K562 (cell line): ENCODE data around the gene DDIT3. TPM values are rescaled to one million over a fixed set of nuclear protein-coding genes. Genes with fewer than 3 reads are reported as not detected.
A peak's percentile ranks its signal among the peaks of the same experiment; 100 is the strongest.

Source experiments
- AFF4 ChIP-seq: sonication (generic); formaldehyde crosslinking; IDR thresholded peaks from 2 replicates; pipeline ENCODE4 v1.8.0; 2023; ENCODE audit warnings: mild to moderate bottlenecking, missing genetic modification reagents
- BHLHE40 ChIP-seq: IDR thresholded peaks from 2 replicates; pipeline ENCODE4 v1.6.1; 2011; ENCODE audit warnings: low read length, improper control_type of control experiment
- CHD2 ChIP-seq: IDR thresholded peaks from 2 replicates; pipeline ENCODE4 v1.6.1; 2011; ENCODE audit warnings: low read depth, low read length
- DDX20 ChIP-seq: fragments of 450-650 bp; IDR thresholded peaks from 2 replicates; pipeline ENCODE4 v1.6.1; 2016; ENCODE audit warnings: missing genetic modification characterization, low read depth, mild to moderate bottlenecking, missing compliant biosample characterization, moderate library complexity
- FOSL1 ChIP-seq: fragments of 200-800 bp; sonication (Bioruptor generic); conservative IDR thresholded peaks from 2 replicates; pipeline ENCODE4 v1.6.1; 2016; ENCODE audit warnings: missing genetic modification characterization, missing compliant biosample characterization
- GTF2A2 ChIP-seq: IDR thresholded peaks from 2 replicates; pipeline ENCODE4 v1.6.1; 2016; ENCODE audit warnings: mild to moderate bottlenecking, missing genetic modification characterization, missing compliant biosample characterization
- HDAC6 ChIP-seq: IDR thresholded peaks from 2 replicates; pipeline ENCODE4 v1.6.1; 2012; ENCODE audit warnings: low read depth, mild to moderate bottlenecking, control low read depth, inconsistent platforms, low read length, moderate library complexity
- ILF3 ChIP-seq: fragments of 450-650 bp; IDR thresholded peaks from 2 replicates; pipeline ENCODE4 v1.6.1; 2018; ENCODE audit warnings: antibody characterized with exemption, mild to moderate bottlenecking, moderate library complexity, borderline replicate concordance
- KDM1A ChIP-seq, 2 experiments: fragments of 450-650 bp; IDR thresholded peaks; 2 replicates each; pipeline ENCODE4 v1.6.1; 2016; ENCODE audit warnings: mild to moderate bottlenecking in 2 of 2
- NCOA4 ChIP-seq: fragments of 450-650 bp; IDR thresholded peaks from 2 replicates; pipeline ENCODE4 v1.6.1; 2018; ENCODE audit warnings: mild to moderate bottlenecking; ENCODE audit not compliant: partially characterized antibody
- NR3C1 ChIP-seq: sonication (generic); formaldehyde crosslinking; IDR thresholded peaks from 2 replicates; pipeline ENCODE4 v1.8.1; 2022; ENCODE audit warnings: missing genetic modification reagents
- RBM14 ChIP-seq: fragments of 200-400 bp; formaldehyde crosslinking; IDR thresholded peaks from 2 replicates; pipeline ENCODE4 v1.6.1; 2018; ENCODE audit warnings: low read depth, mild to moderate bottlenecking, low read length, moderate library complexity, borderline replicate concordance; ENCODE audit not compliant: insufficient read depth
- RNF2 ChIP-seq: sonication (generic); IDR thresholded peaks from 2 replicates; pipeline ENCODE4 v1.6.1; 2016
- TCF7 ChIP-seq: sonication (generic); IDR thresholded peaks from 2 replicates; pipeline ENCODE4 v1.6.1; 2016; ENCODE audit warnings: antibody characterized with exemption, borderline replicate concordance
- WHSC1 ChIP-seq: IDR thresholded peaks from one replicate; pipeline ENCODE4 v1.6.1; 2012; ENCODE audit warnings: low read length, control low read depth, inconsistent platforms
- ZNF224 ChIP-seq: sonication (generic); formaldehyde crosslinking; IDR thresholded peaks from 2 replicates; pipeline ENCODE4 v1.8.0; 2022; ENCODE audit warnings: mild to moderate bottlenecking, missing genetic modification reagents
- ZNF766 ChIP-seq: fragments of 200-800 bp; sonication (Bioruptor generic); conservative IDR thresholded peaks from 2 replicates; pipeline ENCODE4 v1.6.1; 2016; ENCODE audit warnings: missing genetic modification characterization, missing compliant biosample characterization
- ZSCAN29 ChIP-seq: fragments of 450-650 bp; IDR thresholded peaks from 2 replicates; pipeline ENCODE4 v1.6.1; 2017
- polyA plus RNA-seq, 8 experiments: library from polyadenylated mRNA; depleted of rRNA in 4 of 8; stranded (reverse) in 5 of 8; unstranded in 3 of 8; fragments of >200 nt; fragmentation: Nextera tagmentation in 2 of 8; fragmentation: Illumina TruSeq in 1 of 8; extraction: Ambion mirVana in 2 of 8; extraction: Trizol in 1 of 8; gene quantifications; 2 replicates each; pipeline versions ENCODE4 v1.2.1 to v1.2.3, GENCODE V29; 2011 to 2014; ENCODE audit warnings: inconsistent platforms in 1 of 8, missing spikeins in 1 of 8
- total RNA-seq, 7 experiments: library from RNA; depleted of rRNA in 6 of 7; stranded (reverse); fragments of >200 nt in 6 of 7; fragmentation: Illumina TruSeq in 2 of 7; extraction: Trizol in 2 of 7; gene quantifications; 2 replicates each; pipeline versions ENCODE4 v1.2.1 to v1.2.3, GENCODE V29; 2011 to 2021; ENCODE audit warnings: low replicate concordance in 1 of 7
- TF ChIP-seq, protein P1 (sequence below): fragments of 450-650 bp; formaldehyde crosslinking; IDR thresholded peaks from 2 replicates; pipeline ENCODE4 v1.4.0; 2022; ENCODE audit warnings: missing genetic modification characterization
- TF ChIP-seq, protein P2 (sequence below): fragments of 450-650 bp; conservative IDR thresholded peaks from 2 replicates; pipeline ENCODE4 v1.6.1; 2016; ENCODE audit warnings: missing genetic modification characterization, low read depth, mild to moderate bottlenecking, control low read depth, missing compliant biosample characterization
- TF ChIP-seq, protein P3 (sequence below): IDR thresholded peaks from 2 replicates; pipeline ENCODE4 v1.6.1; 2011; ENCODE audit warnings: borderline replicate concordance, low read depth, mild to moderate bottlenecking, moderate library complexity, low read length; ENCODE audit not compliant: insufficient read depth, poor library complexity, severe bottlenecking

Gene DDIT3
- total and polyA plus RNA-seq, 9 of the 15 experiments (the other 6 are each of a cell fraction or from before 2014, with no cell fraction given) = 59.1 to 272 (median 89.9) TPM

DNA sequence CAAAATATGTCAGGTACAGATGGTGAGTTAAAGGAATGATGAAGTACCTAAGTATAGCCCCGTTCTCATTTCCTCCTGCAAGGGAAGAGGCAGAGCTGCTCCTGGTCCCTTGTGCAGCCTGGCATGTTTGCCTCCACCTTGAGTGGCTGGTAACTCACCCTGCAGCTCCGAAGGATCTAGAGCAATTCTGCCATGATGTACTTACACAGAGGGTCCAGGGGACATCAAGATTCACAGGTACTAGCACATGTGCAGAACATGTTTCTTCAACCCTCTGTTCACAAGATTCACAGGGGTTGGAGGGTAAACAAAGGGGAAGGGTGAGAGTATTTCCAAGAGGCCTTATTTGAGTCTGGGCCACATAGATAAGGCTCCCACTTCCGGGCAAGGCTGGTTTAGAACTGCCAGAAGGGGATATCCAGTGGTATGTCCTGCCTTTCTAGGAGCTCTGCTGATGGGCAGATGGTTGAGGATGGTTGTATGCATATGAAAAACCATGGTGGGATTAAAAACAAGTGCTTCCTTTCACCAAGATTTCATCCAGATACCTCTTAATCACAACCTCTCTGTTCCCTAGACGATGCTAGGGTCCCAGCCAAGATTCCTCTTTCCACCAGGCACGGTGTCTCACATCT lies 18.9 kb upstream of the DDIT3 start (continued):
- no peak; the same call in 1 of the 2 replicates for TF ChIP-seq AFF4 (CRISPR knock-in tag)
- TF ChIP-seq, protein P1, sequence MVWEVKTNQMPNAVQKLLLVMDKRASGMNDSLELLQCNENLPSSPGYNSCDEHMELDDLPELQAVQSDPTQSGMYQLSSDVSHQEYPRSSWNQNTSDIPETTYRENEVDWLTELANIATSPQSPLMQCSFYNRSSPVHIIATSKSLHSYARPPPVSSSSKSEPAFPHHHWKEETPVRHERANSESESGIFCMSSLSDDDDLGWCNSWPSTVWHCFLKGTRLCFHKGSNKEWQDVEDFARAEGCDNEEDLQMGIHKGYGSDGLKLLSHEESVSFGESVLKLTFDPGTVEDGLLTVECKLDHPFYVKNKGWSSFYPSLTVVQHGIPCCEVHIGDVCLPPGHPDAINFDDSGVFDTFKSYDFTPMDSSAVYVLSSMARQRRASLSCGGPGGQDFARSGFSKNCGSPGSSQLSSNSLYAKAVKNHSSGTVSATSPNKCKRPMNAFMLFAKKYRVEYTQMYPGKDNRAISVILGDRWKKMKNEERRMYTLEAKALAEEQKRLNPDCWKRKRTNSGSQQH (CRISPR knock-in tag) = no peak
- no peak for TF ChIP-seq ZNF224 (CRISPR knock-in tag)
- TF ChIP-seq RNF2 = peak; percentile 87
- no peak for TF ChIP-seq RBM14
- no peak for TF ChIP-seq TCF7
- no peak for TF ChIP-seq NCOA4
- TF ChIP-seq WHSC1 = no peak
- TF ChIP-seq CHD2 = no peak
- no peak for TF ChIP-seq NR3C1
- TF ChIP-seq DDX20 (tag) = no peak
- TF ChIP-seq BHLHE40 = no peak
- TF ChIP-seq, protein P2, sequence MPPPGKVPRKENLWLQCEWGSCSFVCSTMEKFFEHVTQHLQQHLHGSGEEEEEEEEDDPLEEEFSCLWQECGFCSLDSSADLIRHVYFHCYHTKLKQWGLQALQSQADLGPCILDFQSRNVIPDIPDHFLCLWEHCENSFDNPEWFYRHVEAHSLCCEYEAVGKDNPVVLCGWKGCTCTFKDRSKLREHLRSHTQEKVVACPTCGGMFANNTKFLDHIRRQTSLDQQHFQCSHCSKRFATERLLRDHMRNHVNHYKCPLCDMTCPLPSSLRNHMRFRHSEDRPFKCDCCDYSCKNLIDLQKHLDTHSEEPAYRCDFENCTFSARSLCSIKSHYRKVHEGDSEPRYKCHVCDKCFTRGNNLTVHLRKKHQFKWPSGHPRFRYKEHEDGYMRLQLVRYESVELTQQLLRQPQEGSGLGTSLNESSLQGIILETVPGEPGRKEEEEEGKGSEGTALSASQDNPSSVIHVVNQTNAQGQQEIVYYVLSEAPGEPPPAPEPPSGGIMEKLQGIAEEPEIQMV (tag) = no peak
- TF ChIP-seq ZNF766 (CRISPR knock-in tag) = peak; percentile 17; the same call in 1 of the 2 replicates
- no peak for TF ChIP-seq ZSCAN29
- TF ChIP-seq ILF3 = no peak
- no peak for TF ChIP-seq GTF2A2
- TF ChIP-seq HDAC6 = no peak
- TF ChIP-seq, protein P3, sequence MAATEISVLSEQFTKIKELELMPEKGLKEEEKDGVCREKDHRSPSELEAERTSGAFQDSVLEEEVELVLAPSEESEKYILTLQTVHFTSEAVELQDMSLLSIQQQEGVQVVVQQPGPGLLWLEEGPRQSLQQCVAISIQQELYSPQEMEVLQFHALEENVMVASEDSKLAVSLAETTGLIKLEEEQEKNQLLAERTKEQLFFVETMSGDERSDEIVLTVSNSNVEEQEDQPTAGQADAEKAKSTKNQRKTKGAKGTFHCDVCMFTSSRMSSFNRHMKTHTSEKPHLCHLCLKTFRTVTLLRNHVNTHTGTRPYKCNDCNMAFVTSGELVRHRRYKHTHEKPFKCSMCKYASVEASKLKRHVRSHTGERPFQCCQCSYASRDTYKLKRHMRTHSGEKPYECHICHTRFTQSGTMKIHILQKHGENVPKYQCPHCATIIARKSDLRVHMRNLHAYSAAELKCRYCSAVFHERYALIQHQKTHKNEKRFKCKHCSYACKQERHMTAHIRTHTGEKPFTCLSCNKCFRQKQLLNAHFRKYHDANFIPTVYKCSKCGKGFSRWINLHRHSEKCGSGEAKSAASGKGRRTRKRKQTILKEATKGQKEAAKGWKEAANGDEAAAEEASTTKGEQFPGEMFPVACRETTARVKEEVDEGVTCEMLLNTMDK = no peak
- TF ChIP-seq KDM1A (IDR thresholded peaks at IDR 0.05) = peak; percentile 84 to 87
- no peak; the same call in 1 of the 2 replicates for TF ChIP-seq FOSL1 (tag)
